Heart left ventricle (tissue), 13 donors: Measurements from ENCODE around the gene CLIP1.

Experiments used
- POLR2A ChIP-seq, 2 donors: fragments of 450-650 bp; IDR thresholded peaks; one replicate each; pipeline ENCODE4 v1.6.1; 2017; ENCODE audit warnings: antibody characterized with exemption in 2 of 2, mild to moderate bottlenecking in 2 of 2, moderate library complexity in 2 of 2
- TF ChIP-seq, protein P1 (sequence below), 12 donors: fragments of 200-600 bp; sonication (generic) in 4 of 12; IDR thresholded peaks; one replicate each; pipeline versions ENCODE4 v1.5.0 to v1.8.0; 2018 to 2022; ENCODE audit warnings: antibody characterized with exemption in 12 of 12, mild to moderate bottlenecking in 5 of 12
- donor health status: ischemic (EF 13 %, LVEDD 7.1; RV severe dilation, severe dysfunction).
- donor health status: DM: no; HTN: yes; CAD: no.
- donor health status: DM: no; HTN: no; CAD: no.
- donor health status: ischemic (EF 25% LVEDD 6.9; RV normal size, moderate dysfunction).
- donor health status: ischemic (EF 25% LVEDD 5.7; RV mildly dilated, moderate dysfunction).
- donor health status: ischemic (EF 35%, LVEDD 5.7; RV mildly dilated, moderate dysfunction).
- donor health status: nonischemic (EF 11% LVEDD 7.7; RV severe dilation, severe dysfunction).
- donor health status: DM: yes; HTN: yes; CAD: no.
- donor health status: PGD.
- donor health status: ischemic (EF 29% LVEDD 5.4; RV normal size, mild dysfunction).
- donor health status: nonischemic (EF 23%, LVEDD 6.1; RV moderate dilation, normal function).

DNA sequence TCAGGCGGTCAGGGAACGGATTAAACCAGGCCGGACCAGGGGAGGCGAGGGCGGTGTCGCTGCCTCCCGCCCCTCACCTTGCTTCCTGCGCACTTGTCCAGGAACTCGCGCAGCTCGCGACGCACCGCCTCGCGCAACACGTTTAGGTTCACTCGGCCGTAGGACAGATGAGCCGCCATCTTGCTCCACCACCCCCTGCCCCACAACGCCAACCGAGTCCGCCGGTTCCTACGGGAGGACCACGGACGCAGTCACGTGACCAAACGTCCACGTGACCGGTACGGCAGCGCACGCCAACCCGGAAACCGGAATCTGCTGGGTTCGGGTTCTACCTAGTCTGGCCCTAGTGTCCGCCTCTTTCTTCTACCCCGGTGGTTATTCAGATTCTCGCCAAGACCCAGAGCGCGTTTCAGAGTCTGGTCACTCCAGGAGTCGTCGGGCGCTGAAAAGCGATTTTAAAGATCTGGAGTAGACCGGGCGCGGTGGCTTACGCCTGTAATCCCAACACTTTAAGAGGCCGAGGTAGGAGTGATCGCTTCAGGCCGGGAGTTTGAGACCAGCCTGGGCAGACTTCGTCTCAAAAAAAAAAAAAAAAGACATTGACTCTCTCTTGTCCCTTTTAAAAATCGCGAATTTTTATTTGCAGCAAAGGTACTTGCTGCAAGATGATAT, 156.1 kb downstream of the CLIP1 start, which contains the start of gene VPS33A:
- TF ChIP-seq, protein P1, sequence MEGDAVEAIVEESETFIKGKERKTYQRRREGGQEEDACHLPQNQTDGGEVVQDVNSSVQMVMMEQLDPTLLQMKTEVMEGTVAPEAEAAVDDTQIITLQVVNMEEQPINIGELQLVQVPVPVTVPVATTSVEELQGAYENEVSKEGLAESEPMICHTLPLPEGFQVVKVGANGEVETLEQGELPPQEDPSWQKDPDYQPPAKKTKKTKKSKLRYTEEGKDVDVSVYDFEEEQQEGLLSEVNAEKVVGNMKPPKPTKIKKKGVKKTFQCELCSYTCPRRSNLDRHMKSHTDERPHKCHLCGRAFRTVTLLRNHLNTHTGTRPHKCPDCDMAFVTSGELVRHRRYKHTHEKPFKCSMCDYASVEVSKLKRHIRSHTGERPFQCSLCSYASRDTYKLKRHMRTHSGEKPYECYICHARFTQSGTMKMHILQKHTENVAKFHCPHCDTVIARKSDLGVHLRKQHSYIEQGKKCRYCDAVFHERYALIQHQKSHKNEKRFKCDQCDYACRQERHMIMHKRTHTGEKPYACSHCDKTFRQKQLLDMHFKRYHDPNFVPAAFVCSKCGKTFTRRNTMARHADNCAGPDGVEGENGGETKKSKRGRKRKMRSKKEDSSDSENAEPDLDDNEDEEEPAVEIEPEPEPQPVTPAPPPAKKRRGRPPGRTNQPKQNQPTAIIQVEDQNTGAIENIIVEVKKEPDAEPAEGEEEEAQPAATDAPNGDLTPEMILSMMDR (IDR thresholded peaks at IDR 0.05), result peak in 1 of 12 donors; percentile 14
- TF ChIP-seq POLR2A (IDR thresholded peaks at IDR 0.05), result peak in 1 of 2 donors; percentile 57
